HCT116 (cell line): ENCODE data around the gene AKAP1. TPM values are rescaled to one million over a fixed set of nuclear protein-coding genes. Genes with fewer than 3 reads are reported as not detected.

Experiments used
- ATAC-seq: fragments of 200-7000 bp; cut with Tn5 transposase; 2 replicates; pipeline ENCODE4 v1.9.1; 2020; ENCODE audit warnings: mild to moderate bottlenecking, moderate library complexity
- BruUV-seq: library from RNA; stranded (reverse); fragments of 400-500 nt; replicated peaks from 2 replicates; lab custom pipeline; 2021; lab: Mats Ljungman, UMichigan
- CTCF ChIA-PET: fragments of 300-600 bp; sonication (Branson Sonifier 250); formaldehyde crosslinking; loops from one replicate; lab custom pipeline; 2021; ENCODE audit warnings: antibody characterized with exemption; lab: Charles Lee
- POLR2A ChIA-PET: fragments of 300-600, 350-600 bp; sonication (Branson Sonifier 250); formaldehyde crosslinking; loops from one replicate; lab custom pipeline; 2021; ENCODE audit warnings: antibody characterized with exemption; lab: Charles Lee
- RAD21 ChIA-PET, 2 experiments: fragments of 300-600 bp; sonication (Branson Sonifier 250); formaldehyde crosslinking; loops; one replicate each; lab custom pipeline; 2023; ENCODE audit warnings: low total read pairs in 2 of 2; ENCODE audit not compliant: uncharacterized antibody in 2 of 2, unreplicated experiment in 2 of 2, low non-redundant PET in 1 of 2; lab: Charles Lee
- DNase-seq: peaks from one replicate; pipeline ENCODE4 v3.0.0-alpha.2; 2010; ENCODE audit warnings: low read depth, low spot score
- H2AFZ ChIP-seq: fragments of 200-600 bp; shearing (Covaris generic), sonication (generic); 2 replicates; pipeline ENCODE4 v1.6.1; 2017; ENCODE audit warnings: low read depth, mixed run types, mixed read lengths, antibody characterized with exemption, low read length; ENCODE audit not compliant: poor library complexity, severe bottlenecking
- H3K27ac ChIP-seq: 2 replicates; pipeline ENCODE4 v1.5.1; 2012; ENCODE audit warnings: low read depth, low read length
- H3K27me3 ChIP-seq: fragments of 200-600 bp; sonication (generic); 2 replicates; pipeline ENCODE4 v1.6.1; 2016; ENCODE audit warnings: mixed run types, low read length, mixed read lengths; ENCODE audit not compliant: insufficient read depth
- H3K36me3 ChIP-seq, 2 experiments: fragments of 200-500 bp in 1 of 2; fragments of 200-600 bp in 1 of 2; sonication (Bioruptor generic) in 1 of 2; sonication (generic) in 1 of 2; 2 replicates each; pipeline versions ENCODE4 v1.5.1 to v1.6.1; 2014 to 2016; ENCODE audit warnings: low read length in 2 of 2, inconsistent platforms in 1 of 2, mixed read lengths in 1 of 2, mixed run types in 1 of 2; ENCODE audit not compliant: insufficient read depth in 2 of 2, control insufficient read depth in 1 of 2
- H3K4me1 ChIP-seq, 2 experiments: fragments of 200-600 bp in 1 of 2; sonication (generic) in 1 of 2; 2 replicates each; pipeline versions ENCODE4 v1.5.1 to v1.6.1; 2012 to 2017; ENCODE audit warnings: low read length in 2 of 2, inconsistent platforms in 1 of 2, mild to moderate bottlenecking in 1 of 2, mixed read lengths in 1 of 2, mixed run types in 1 of 2, moderate library complexity in 1 of 2; ENCODE audit not compliant: insufficient read depth in 2 of 2, control insufficient read depth in 1 of 2
- H3K4me2 ChIP-seq: fragments of 200-600 bp; sonication (generic); 2 replicates; pipeline ENCODE4 v1.6.1; 2017; ENCODE audit warnings: mixed run types, low read length, mixed read lengths
- H3K4me3 ChIP-seq, 2 experiments: fragments of 200-600 bp in 1 of 2; sonication (generic) in 1 of 2; replicated peaks in 1 of 2; 2 replicates each; pipeline ENCODE4 v1.5.1; 2011 to 2016; ENCODE audit warnings: low read length in 2 of 2, control low read depth in 1 of 2, low read depth in 1 of 2, mild to moderate bottlenecking in 1 of 2, mixed read lengths in 1 of 2, mixed run types in 1 of 2
- H3K79me2 ChIP-seq: fragments of 200-600 bp; sonication (generic); 2 replicates; pipeline ENCODE4 v1.6.1; 2017; ENCODE audit warnings: mild to moderate bottlenecking, mixed run types, low read length, moderate library complexity, mixed read lengths; ENCODE audit not compliant: insufficient read depth
- H3K9ac ChIP-seq: fragments of 200-600 bp; sonication (generic); 2 replicates; pipeline ENCODE4 v1.6.1; 2016; ENCODE audit warnings: low read length, mixed read lengths
- H3K9me2 ChIP-seq: fragments of 200-600 bp; sonication (generic), shearing (Covaris generic); 2 replicates; pipeline ENCODE4 v1.6.1; 2017; ENCODE audit warnings: mixed run types, mild to moderate bottlenecking, moderate library complexity; ENCODE audit not compliant: insufficient read depth
- H3K9me3 ChIP-seq, 2 experiments: fragments of 200-500 bp in 1 of 2; fragments of 200-600 bp in 1 of 2; sonication (Bioruptor generic) in 1 of 2; sonication (generic) in 1 of 2; 2 replicates each; pipeline ENCODE4 v1.6.1; 2014 to 2017; ENCODE audit warnings: low read length in 2 of 2, mixed read lengths in 2 of 2, inconsistent platforms in 1 of 2, low read depth in 1 of 2, mild to moderate bottlenecking in 1 of 2, mixed run types in 1 of 2, moderate library complexity in 1 of 2; ENCODE audit not compliant: control insufficient read depth in 1 of 2, insufficient read depth in 1 of 2
- H4K20me1 ChIP-seq: fragments of 200-600 bp; sonication (generic), shearing (Covaris generic); 2 replicates; pipeline ENCODE4 v1.6.1; 2017; ENCODE audit warnings: mixed run types, mild to moderate bottlenecking, moderate library complexity; ENCODE audit not compliant: insufficient read depth
- CBX3 ChIP-seq: IDR thresholded peaks from 2 replicates; pipeline ENCODE4 v1.6.1; 2012; ENCODE audit warnings: low read depth
- EGR1 ChIP-seq: IDR thresholded peaks from 2 replicates; pipeline ENCODE4 v1.6.1; 2012; ENCODE audit warnings: low read depth
- EZH2phosphoT487 ChIP-seq: fragments of 200-600 bp; IDR thresholded peaks from 2 replicates; pipeline ENCODE4 v1.6.1; 2018; ENCODE audit warnings: antibody characterized with exemption, borderline replicate concordance
- RAD21 ChIP-seq: IDR thresholded peaks from 2 replicates; pipeline ENCODE4 v1.6.1; 2012; ENCODE audit warnings: low read depth, mild to moderate bottlenecking
- SIN3A ChIP-seq: IDR thresholded peaks from 2 replicates; pipeline ENCODE4 v1.6.1; 2012; ENCODE audit warnings: low read depth
- SP1 ChIP-seq: IDR thresholded peaks from 2 replicates; pipeline ENCODE4 v1.6.1; 2012; ENCODE audit warnings: low read depth
- SRF ChIP-seq: IDR thresholded peaks from 2 replicates; pipeline ENCODE4 v1.6.1; 2012; ENCODE audit warnings: low read depth
- ZFX ChIP-seq: fragments of 450-650 bp; IDR thresholded peaks from 2 replicates; pipeline ENCODE4 v1.6.1; 2017
- intact Hi-C: fragments of 100-400 bp; cut with micrococcal nuclease; formaldehyde crosslinking; loops from 2 replicates; pipeline ENCODE4 v1.10.0; 2022
- total RNA-seq: library from RNA; stranded (reverse); gene quantifications from one replicate; pipeline ENCODE4 v1.2.1, GENCODE V29; 2021; ENCODE audit not compliant: unreplicated experiment
- TF ChIP-seq, protein P1 (sequence below): IDR thresholded peaks from 2 replicates; pipeline ENCODE4 v1.6.1; 2012
- TF ChIP-seq, protein P2 (sequence below), 3 experiments: fragments of 200-600 bp in 1 of 3; sonication (generic) in 1 of 3; IDR thresholded peaks in 2 of 3; conservative IDR thresholded peaks in 1 of 3; 2 replicates each; pipeline ENCODE4 v1.5.1; 2012 to 2017; ENCODE audit warnings: low read depth in 2 of 3, low read length in 2 of 3, antibody characterized with exemption in 1 of 3, borderline replicate concordance in 1 of 3, control low read depth in 1 of 3, mild to moderate bottlenecking in 1 of 3, mixed read lengths in 1 of 3, mixed run types in 1 of 3, moderate library complexity in 1 of 3; ENCODE audit not compliant: insufficient read depth in 1 of 3

Gene AKAP1
- total RNA-seq, 1 experiment from 2014 or later, result 51.6 TPM

DNA sequence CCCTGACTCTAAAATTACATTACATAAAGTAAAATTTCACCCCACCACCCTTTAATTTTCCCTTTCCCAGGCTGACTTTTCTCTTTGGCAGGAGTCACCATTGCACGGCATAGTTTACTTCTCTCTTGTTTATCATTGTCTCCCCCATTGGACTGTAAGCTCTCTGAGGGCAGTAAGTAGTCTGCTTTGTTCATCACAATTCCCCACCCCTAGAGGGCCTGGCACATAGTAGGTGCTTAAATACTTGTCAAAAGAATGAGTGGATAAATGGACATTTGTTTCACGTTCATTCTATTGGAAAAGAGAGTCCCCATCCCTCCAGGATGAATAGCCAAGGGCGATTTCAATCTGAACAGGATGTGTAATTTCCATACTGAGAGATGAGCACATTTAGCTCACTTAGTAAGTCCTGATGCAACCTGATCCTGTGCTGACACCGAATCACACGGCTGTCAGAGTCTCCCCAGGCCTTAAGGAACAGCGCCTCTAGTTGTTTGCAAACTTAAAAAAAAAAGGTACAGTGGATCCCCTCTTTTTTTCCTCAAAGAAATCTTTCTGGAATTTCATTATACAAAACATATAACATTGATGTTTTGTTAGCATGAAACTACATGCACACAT is 54.0 kb downstream of the AKAP1 start:
- Histone ChIP-seq H3K4me2 (no peak overlapping the region), H3K9me3 (no peaks in the 10 kb centered on the region), H2AFZ (no peak overlapping the region), H3K36me3 (no peaks in the 10 kb centered on the region), H3K4me1 (peaks cover 0 to 4% of the 10 kb centered on the region in 2 experiments; a peak in 1 of 4 replicates), H3K27ac (no peak overlapping the region), H3K4me3 (no peak overlapping the region), H4K20me1 (no peaks in the 10 kb centered on the region), H3K27me3 (no peaks in the 10 kb centered on the region), H3K79me2 (no peaks in the 10 kb centered on the region), H3K9me2 (no peaks in the 10 kb centered on the region), H3K9ac (no peak overlapping the region)
- DNase-seq (no peak), ATAC-seq (no peak)
- no TSS peak for BruUV-seq
- ChIA-PET RAD21 (no interaction called here), CTCF (interaction anchor here (0.9 kb wide), 1 partner anchor 301 kb away, joined by 3 read pairs; no protein-coding TSS in a partner anchor), POLR2A (no interaction called here)
- TF ChIP-seq, protein P1, sequence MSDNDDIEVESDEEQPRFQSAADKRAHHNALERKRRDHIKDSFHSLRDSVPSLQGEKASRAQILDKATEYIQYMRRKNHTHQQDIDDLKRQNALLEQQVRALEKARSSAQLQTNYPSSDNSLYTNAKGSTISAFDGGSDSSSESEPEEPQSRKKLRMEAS, result no peak
- intact Hi-C loops, result no loop called here

DNA sequence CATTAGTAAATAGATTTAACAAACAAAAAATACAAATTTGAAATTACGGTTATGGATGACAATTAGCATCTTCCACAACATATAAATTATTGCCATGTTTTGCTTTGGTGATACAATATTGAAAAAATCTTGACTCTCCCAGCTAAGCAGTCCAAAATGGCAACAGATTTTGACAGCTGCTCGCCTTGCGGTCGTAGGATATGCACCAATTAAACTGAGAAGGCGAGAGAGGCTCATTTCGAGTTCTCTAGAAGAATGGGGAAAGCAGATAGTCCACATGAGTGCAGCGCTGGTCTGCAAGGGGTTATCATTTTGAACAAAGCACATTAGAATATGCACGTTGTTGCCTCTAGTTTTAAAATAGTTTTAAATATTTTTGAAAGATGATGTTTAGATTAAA is 55.3 kb downstream of the AKAP1 start:
- Histone ChIP-seq H3K27me3 (no peaks in the 10 kb centered on the region), H3K9me3 (no peaks in the 10 kb centered on the region), H3K4me1 (peaks cover 0 to 4% of the 10 kb centered on the region in 2 experiments; a peak in 1 of 4 replicates), H3K36me3 (no peaks in the 10 kb centered on the region), H3K27ac (no peak overlapping the region), H3K9ac (no peak overlapping the region), H4K20me1 (no peaks in the 10 kb centered on the region), H3K4me2 (no peak overlapping the region), H3K9me2 (no peaks in the 10 kb centered on the region), H3K4me3 (no peak overlapping the region), H3K79me2 (no peaks in the 10 kb centered on the region), H2AFZ (no peak overlapping the region)
- CTCF ChIA-PET, result no interaction called here
- DNase-seq, result no peak
- no peak for ATAC-seq
- no peak for TF ChIP-seq CBX3
- no peak for TF ChIP-seq SIN3A
- no peak for TF ChIP-seq SP1
- TF ChIP-seq EGR1, result no peak
- TF ChIP-seq EZH2phosphoT487, result no peak
- TF ChIP-seq, protein P2, sequence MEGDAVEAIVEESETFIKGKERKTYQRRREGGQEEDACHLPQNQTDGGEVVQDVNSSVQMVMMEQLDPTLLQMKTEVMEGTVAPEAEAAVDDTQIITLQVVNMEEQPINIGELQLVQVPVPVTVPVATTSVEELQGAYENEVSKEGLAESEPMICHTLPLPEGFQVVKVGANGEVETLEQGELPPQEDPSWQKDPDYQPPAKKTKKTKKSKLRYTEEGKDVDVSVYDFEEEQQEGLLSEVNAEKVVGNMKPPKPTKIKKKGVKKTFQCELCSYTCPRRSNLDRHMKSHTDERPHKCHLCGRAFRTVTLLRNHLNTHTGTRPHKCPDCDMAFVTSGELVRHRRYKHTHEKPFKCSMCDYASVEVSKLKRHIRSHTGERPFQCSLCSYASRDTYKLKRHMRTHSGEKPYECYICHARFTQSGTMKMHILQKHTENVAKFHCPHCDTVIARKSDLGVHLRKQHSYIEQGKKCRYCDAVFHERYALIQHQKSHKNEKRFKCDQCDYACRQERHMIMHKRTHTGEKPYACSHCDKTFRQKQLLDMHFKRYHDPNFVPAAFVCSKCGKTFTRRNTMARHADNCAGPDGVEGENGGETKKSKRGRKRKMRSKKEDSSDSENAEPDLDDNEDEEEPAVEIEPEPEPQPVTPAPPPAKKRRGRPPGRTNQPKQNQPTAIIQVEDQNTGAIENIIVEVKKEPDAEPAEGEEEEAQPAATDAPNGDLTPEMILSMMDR (IDR thresholded peaks at IDR 0.05 in 2 of 3, conservative IDR thresholded peaks at IDR 0.05 in 1 of 3; ENCODE audit: borderline replicate concordance in 1 of 3, insufficient read depth in 1 of 3, low read depth in 2 of 3, low read length in 2 of 3), result no peak
- no peak for TF ChIP-seq ZFX
- no peak for TF ChIP-seq RAD21
- TF ChIP-seq, protein P1, result no peak
- TF ChIP-seq SRF, result no peak
- POLR2A ChIA-PET, result interaction anchor here (0.6 kb wide), 1 partner anchor 27 kb away, joined by 4 read pairs; no protein-coding TSS in a partner anchor
- RAD21 ChIA-PET, result no interaction called here
- BruUV-seq, result no TSS peak
- intact Hi-C loops, result no loop called here
